ENCODE results near the gene CAMSAP1.

CAMSAP1 gene

DNA sequence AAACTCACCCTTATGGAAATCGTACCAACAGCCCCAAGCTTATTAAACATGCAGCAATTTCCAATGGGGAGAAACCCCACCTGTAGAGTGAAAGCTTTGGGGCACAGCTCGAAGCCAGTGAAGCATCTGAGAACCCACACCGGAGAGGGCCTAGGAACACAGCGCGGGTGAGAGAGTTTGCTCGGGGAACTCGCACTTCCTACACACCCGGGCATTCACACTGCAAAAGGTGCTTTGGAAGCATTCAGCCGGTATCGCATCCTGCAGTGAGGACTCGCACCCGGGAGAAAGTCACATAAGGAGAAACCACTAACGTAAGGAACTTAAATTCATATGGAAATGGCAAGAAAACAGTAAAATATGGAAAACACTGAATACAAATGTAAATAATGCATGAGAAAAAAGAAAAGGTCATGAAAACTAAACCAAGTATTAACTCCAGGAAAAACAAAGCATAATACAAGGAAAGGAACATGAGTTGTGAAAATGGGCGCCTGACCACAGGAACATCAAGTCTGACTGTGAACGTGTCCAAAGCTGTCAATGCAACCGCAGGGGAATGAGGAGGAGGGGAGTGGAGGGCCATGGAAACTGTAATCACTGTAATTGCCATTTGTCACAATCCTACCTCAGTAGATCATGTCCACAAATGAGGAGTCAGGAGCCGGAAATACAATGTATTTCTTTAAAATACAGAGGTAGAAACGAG, 28.7 kb downstream of the CAMSAP1 start:
- no peak for DNase-seq

DNA sequence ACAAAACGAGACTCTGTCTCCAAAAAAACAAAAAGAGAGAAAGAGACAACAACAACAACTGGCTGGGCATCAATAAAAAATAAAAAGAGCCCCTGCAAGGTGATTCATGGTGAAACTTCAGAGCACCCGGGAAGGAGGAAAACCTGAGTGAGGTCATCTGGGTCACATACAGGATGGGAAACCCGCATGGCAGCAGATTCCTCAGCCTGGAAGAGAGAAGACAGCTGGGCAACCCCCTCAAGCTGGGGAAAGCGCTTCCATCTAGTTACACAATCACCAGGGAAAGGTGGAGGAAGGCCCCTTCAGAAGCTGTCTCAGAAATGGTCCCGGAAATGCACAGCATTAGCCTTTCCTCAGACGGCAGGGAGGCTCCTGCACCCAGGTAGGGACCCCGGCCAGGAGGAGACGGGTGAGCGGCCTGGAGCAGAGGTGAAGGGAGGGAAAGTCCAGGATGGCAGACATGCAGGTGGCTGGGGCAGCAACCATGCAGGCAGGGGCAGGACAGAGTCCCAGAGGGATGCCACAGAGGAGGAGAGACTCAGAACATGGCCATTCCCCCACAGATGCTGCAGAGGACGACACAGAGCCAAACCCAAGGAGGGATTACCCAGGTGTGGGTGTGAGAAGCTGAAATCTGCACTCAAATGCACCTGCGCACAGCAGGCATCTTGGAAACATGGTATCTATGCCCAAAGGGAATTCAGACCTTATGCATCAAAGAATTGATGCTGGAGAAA, 29.4 kb downstream of the CAMSAP1 start:
- DNase-seq: no peak

DNA sequence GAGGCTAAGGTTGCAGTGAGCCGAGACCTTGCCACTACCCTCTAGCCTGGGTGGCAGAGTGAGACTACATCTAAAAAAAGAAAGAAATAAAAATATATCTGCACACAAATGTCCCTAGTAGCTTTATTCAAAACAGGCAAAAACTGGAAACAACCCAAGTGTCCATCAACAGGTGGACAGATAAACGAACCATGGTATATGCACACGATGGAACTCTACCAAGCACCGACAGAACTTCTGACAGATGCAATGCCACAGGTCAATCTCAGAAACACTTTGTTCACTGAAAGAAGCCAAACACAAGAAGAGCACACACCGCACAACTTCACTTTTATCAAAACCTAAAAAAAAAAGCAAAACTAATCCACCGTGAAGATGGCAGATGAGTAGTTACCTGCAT, 30.4 kb downstream of the CAMSAP1 start:
- no peak for DNase-seq

DNA sequence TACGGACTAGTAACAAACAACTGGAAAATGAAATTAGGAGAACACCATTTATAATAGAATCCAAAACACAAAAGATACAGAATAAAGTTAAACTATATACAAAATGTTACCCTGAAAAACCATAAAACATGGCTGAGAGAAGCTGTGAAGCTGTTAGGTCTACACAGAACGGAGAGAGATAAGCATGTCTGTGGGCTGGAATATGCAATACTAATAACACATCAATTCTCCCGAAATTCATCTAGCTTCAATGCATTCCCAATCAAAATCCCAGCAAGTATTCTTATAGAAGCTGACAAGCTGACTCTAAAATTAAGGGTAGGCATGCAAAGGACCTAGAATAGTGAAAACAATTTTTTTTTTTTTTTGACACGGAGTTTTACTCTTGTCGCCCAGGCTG, 32.5 kb downstream of the CAMSAP1 start:
- no peak for DNase-seq

DNA sequence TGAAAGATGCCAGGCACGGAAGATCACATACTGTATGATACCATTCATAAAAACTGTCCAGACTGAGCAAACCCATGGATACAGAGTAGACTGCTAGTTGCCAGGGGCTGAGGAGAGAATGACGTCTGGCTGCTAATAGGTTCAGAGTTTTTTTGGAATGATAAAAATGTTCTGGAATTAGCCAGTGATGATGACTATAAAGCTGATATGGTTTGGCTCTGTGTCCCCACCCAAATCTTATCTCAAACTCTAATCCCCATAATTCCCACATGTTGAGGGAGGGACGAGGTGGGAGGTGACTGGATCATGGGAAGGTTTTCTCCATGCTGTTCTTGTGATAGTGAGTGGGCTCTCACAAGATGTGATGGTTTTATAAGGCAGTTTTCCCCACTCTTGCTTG, 37.4 kb downstream of the CAMSAP1 start:
- no peak for DNase-seq

DNA sequence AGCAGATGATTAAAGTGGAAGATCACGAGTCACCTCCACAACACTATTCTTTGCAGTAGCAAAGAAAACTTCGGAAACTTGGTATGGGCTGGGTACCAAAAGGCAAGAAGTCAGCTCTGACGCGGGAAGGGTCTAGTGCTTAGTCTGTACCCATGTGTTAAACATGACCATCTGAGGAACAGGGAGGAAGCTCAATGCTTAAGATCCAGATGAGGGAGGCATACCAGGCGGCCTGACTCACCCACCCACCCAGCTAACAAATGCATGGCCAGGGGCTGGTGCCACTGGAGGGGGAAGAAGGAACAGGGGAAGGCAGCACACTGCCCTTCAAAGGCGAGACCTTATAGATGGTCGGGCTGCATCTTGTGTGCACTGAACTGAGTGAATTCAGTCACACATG, 41.8 kb downstream of the CAMSAP1 start:
- DNase-seq: peak; percentile 41

DNA sequence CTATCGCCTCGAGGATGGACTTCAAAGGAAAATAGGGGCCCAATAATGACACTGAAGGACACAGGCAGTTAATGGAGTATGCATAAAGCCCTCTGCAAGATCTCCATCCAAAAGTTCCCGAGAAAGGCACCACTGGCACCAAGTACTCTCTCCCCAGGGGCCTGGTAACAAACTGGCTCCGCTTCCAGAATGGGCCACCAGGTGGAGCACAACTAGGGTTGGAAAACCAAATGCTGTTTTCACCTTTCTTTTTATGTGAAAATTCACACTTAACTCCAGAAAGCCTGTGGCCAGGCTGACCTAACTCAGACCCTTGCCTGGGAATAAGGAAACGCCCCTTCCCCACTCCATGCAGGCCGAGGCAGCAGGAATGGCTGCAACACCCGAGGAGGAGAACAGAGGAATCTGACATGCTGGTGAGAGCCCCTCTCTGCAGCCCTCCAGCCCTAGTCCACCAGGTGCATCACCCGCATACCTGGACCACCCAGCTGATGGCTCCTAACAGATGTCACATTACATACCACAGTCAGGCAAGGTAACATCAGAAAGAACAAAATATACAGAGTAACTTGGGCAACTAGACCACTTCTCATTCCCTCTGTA, 42.8 kb downstream of the CAMSAP1 start:
- DNase-seq: peak; percentile 43

DNA sequence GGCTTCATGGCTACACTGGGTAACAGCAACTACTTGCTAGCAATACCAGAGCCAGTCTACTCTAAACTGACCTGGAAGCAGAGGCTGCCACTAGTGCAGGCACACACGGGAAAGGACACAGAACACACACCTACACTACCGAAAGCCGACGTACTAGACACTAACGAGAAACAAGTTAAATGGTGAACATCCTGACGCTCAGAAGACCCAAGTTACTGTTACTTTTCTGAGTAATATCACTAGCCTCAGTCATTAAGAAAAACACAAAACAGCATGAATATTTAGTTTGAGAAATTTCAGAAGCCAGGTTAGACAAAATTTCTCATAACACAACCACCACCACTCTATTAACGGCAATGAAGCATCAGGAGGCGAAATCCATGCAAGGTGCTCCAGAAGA, 44.5 kb downstream of the CAMSAP1 start:
- DNase-seq: no peak

DNA sequence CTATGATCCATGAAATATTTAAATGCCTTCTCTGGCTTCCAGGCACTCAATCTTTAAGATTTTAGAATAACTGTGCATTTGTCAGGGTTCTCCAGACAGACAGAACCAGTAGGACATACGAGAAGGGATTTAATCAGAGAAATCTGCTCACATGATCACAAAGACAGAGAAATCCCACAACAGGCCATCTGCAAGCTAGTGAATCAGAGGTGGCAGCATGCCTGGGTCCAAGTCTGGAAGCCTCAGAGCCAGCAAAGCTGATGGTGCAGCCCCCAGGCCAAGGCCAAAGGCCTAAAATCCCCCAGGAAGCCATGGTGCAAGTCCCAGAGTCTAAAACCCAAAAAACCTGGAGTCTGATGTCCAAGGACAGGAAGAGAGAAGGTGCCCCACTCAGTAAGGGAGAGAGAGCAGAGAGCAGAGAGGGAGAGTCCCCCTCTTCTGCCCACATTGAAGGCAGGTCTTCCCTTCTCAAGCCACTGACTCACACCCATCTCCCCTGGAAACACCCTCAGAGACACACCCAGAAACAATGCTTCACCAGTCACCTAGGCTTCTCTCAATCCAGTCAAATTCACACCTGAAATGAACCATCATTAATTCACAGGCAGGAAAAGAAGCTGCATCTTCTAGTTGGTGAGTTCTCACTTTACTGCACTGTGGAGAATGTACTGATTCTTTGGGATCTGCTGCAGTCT, 48.7 kb downstream of the CAMSAP1 start:
- DNase-seq: no peak

DNA sequence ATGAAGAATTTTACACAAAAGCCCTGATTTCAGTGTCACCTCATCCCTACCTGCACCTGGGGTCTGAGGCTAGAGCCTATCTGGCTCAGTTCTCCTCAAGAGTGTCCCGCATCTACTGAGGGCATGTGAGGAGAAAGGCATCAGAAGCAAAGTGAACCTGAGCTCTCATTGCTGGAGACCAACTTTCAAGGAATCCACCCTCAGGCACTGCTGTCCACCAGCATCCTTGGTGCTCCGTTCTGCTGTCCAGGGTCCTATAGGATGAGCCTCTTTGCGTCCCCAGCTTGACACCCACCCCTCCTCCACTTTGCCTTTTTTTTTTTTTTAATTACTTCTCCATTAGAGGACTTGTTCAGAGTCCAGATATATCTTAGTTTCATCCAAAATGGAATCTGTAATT, 49.5 kb downstream of the CAMSAP1 start:
- DNase-seq: no peak

DNA sequence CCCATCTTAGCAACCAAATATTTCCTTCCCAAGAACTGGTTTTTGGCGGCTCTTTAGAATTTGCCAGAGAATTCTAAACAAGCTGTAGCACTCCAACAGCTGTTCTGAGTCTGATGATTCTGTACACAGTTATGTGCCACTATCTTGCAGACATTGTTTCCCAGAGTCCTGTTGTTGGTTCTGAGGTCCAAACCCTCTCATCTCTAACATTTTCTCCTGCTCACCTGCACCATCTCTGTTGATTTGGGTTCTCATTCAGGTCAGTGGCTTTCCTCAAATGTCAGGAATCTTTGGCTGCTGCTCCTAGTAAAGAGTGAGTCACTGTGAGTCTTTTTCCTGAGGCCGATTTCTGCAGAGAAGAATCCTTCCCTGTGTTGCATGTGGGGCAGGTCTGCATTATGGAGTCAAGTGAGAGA, 50.0 kb downstream of the CAMSAP1 start:
- peak; percentile 19 for DNase-seq

DNA sequence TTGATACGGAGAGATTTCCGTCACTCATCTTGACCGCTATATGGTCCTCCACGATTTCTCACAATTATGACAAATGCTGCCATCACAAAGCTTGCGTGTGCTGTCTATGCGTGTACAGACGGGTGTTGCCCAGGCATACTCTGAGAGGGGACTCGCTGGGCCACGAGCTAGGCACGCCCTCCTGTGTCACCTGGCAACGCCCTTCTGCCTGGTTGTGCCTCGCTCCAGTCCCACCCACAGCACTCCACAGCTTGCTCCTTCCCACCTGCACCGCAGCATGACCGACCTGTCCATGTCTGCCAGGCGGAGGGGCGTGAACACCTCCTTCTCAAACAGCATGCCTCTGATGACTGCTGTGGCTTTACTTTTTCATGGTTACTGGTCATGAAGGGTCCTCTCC, 55.6 kb downstream of the CAMSAP1 start:
- DNase-seq: no peak

DNA sequence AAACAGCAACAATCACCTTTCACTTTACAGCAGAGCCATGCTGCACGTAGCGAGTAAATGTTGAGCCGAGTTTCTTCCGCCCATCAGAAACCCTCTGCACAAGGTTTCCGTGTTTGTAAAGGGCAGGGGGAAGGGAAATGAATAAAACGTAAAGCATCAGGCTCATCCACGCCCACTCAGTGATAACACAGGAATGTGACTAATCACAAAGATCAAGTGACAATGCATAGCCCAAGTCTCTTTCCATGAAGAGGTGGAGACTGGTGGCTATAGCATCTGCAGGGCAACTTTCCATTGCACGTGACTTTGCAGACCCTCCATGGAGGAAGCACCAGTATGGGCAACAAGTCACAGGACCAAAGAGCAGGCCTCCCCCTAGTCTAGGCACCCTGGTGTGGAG, 56.6 kb downstream of the CAMSAP1 start:
- DNase-seq: peak; percentile 9

DNA sequence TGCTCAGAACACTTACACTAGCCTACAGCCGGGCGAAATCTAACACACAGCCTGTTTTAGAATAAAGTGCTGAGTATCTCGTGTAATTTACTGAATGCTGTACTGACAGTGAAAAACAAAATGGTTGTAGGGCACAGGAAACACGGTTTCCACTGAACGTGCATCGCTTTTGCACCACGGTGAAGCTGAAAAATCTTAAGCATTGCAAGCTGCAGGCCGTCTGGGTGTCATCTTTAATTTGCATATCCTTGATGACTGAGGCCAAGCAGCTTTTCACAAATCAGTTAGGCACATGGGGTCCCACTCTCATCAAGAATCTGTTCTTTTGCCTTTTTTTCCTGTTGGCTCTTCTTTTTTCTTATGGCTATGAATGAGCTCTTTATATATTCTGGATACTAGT, 58.2 kb downstream of the CAMSAP1 start:
- no peak for DNase-seq

DNA sequence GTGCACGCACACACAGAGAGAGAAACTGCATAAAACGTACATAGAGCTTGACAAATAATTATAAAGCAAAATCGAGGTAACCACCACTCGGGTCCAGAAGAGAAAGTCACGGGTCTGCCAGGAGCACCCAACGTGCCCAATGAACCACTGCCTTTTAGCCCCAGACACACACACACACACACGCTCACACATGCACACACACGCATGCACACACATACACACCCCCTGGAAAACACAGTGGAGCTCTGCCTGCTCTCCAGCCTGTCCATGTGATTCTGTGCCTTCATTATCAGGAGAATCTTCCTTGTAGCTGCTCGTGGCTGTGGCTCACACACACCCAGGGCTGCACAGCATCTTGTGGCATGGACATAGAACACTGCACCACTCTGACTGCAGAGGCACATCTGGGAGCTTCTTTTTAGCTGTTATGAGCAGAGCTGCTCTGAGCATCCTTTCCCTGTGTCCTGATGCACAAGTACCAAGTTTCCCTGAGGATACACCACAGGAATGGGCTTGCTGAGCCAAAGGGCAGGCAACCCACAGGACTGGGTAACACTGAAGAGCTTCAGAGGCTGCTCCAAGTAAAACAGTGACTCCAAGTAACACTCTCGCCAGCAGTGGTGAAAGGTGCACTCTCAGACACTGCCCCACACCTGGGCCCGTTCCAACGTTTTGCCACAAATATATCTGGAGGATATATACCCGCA, 58.9 kb downstream of the CAMSAP1 start:
- no peak for DNase-seq

DNA sequence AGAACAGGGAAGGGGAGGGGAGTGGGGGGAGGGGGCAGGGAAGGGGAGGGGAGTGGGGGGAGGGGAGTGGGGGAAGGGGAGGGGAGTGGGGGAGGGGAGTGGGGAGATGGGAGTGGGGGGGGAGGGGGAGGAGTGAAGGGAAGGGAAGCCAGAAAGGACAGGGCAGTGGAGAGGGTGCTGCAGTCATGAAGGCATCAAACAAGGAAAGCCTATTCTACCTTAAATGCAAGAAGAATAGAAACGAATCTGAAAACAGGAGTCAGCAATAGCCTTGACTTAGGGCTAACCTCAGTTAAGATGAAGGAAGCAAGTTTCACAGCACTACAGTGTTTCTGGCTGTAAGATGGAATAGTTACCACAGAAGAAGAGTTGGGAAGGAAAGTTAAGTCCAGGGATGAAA, 59.5 kb downstream of the CAMSAP1 start:
- DNase-seq: no peak

DNA sequence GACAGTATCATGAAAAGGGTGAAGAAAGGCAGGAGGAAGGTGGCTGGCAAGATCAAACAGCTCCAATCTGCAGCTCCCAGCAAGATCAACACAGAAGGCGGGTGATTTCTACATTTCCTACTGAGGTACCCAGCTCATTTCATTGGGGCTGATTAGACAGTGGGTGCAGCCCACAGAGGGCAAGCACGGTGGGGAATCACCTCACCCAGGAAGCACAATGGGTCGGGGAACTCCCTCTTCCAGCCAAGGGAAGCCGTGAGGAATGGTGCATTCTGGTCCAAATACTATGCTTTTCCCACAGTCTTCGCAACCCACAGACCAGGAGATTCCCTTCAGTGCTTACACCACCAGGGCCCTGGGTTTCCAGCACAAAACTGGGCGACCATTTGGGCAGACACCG, 66.8 kb downstream of the CAMSAP1 start:
- DNase-seq: no peak

DNA sequence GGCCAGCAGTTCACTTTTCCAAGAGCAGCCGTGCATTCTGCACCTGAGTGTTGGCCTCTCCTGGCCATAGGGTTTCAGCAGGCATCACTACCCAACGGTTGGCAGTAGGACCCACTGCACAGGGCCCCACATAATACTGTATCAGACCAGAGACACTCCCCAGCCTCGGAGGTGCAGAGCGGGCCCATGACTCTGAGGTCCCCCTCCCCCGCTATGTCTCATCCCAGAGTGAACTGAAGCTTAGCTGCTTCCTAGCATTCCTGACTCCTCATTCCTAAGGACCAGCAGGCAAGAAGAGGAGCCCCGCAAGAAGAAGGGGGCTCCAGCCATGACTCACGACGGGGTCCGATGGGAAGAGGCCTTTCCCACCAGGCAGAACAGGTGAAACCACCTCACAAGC, 67.2 kb downstream of the CAMSAP1 start:
- no peak for DNase-seq

DNA sequence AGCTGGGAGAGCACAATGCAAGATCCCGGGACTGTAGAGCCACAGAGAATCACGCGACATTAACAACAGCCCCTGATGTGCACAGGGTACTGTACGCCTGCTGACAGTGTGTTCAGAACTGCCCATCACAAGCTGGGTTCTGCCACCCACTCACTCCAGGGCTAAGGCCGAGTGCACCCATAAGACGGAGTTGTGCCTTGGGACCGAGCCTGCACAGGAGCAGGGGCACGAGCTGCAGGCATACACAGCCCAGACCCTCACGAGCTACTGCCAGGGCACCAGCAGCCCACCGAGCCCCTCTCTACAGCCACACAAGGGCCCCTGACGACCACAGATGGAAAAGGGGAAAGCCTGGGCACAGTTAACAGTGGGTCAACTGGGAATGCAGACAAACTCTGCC, 67.8 kb downstream of the CAMSAP1 start:
- no peak for DNase-seq

DNA sequence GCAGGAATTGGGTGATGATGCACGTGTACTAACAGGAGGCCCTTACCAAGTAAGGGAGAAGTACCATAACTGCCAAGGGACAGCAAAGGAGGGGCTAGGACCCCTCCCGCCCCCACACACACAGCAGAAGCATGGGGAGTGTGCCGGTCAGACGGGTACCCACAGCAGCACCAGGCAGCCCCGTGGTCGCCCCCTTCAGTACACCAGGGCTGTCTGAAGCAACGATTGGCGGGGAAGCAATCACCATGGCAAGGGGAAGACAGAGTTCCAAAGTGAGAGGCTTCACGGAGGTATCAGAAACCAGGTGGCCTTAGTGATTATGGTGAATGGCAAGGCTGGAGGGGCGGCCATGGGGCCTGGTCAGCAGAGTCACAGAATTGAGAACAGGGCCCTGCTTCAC, 72.2 kb downstream of the CAMSAP1 start:
- no peak for DNase-seq

DNA sequence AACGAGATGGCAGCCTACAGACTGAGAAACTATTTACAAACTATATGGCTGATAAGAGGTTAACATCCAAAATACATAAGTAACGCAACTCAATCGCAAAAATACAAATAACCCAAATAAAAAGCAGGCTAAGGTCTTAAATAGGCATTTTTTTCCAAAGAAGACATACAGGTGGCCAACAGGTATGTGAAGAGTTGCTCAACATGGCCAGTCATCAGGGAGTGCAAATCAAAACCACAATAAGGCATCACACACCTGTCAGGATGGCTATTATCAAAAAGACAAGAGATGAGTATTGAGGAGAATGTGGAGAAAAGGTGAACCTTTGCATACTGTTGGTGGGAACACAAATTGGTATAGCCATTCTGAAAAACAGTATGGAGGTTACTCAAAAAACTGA, 73.5 kb downstream of the CAMSAP1 start:
- DNase-seq: no peak

DNA sequence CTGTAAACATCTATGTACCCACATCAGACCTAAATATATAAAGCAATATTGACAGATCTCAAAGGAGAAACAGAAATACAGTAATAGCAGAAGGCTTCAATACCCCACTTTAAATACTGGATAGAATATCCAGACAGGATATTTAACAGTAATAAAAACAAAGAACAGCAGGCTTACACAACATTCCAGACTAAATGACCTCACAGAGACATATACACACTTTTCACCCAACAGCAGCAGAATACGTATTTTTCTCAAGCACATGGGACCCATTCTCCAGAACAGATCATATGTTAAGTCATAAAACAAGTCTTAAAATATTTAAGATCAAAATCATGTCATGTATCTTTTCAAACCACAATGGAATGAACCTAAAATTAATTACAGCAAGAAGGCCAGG, 76.8 kb downstream of the CAMSAP1 start:
- peak; percentile 12 for DNase-seq

DNA sequence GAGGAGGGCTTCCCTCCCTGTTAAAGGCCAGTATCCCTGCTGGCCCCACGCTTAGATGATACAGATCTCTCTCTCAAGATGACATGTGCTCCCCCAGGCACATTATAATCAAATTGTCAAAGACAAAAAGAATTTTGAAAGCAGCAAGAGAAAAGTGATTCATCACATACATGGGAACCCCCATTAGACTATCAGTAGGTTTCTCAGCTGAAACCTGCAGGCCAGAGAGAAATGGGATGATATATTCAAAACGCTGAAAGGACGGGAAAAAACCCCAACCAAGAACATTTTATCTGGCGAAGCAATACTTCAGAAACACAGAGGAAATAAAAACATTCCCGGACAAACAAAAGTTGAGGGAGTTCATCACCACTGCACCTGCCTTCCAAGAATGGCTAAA, 78.7 kb downstream of the CAMSAP1 start:
- no peak for DNase-seq

Measured in fibroblast of skin of right biceps (primary cell).